Calu3 (cell line): ENCODE results near the gene PSMD1. TPM values are rescaled to one million over a fixed set of nuclear protein-coding genes. Genes with fewer than 3 reads are reported as not detected.

ENCODE experiments used
- BruUV-seq: library from RNA; stranded (reverse); fragments of 400-500 nt; replicated peaks from 2 replicates; lab custom pipeline; 2021; lab: Mats Ljungman, UMichigan
- CTCF ChIA-PET: fragments of 300-600 bp; sonication (Branson Sonifier 250); formaldehyde crosslinking; loops from one replicate; lab custom pipeline; 2022; ENCODE audit warnings: antibody characterized with exemption; lab: Charles Lee
- DNase-seq: peaks from one replicate; pipeline ENCODE4 v3.0.0; 2022
- H3K27ac Mint-ChIP-seq: one replicate; pipeline ENCODE4 v1.8.0; 2022; ENCODE audit warnings: mixed read lengths; ENCODE audit not compliant: unreplicated experiment
- H3K27me3 Mint-ChIP-seq: one replicate; pipeline ENCODE4 v1.8.0; 2022; ENCODE audit warnings: mixed read lengths; ENCODE audit not compliant: unreplicated experiment
- H3K36me3 Mint-ChIP-seq: one replicate; pipeline ENCODE4 v1.8.0; 2022; ENCODE audit warnings: mild to moderate bottlenecking, moderate library complexity, mixed read lengths; ENCODE audit not compliant: insufficient read depth, unreplicated experiment
- H3K4me1 Mint-ChIP-seq: one replicate; pipeline ENCODE4 v1.8.0; 2022; ENCODE audit warnings: mild to moderate bottlenecking, low read depth, mixed read lengths; ENCODE audit not compliant: unreplicated experiment
- H3K4me3 Mint-ChIP-seq: one replicate; pipeline ENCODE4 v1.8.0; 2022; ENCODE audit warnings: mild to moderate bottlenecking, low read depth, moderate library complexity, mixed read lengths; ENCODE audit not compliant: unreplicated experiment
- H3K9me3 Mint-ChIP-seq: one replicate; pipeline ENCODE4 v1.8.0; 2022; ENCODE audit warnings: low read depth, mixed read lengths; ENCODE audit not compliant: unreplicated experiment
- CTCF ChIP-seq: fragments of 200-600 bp; IDR thresholded peaks from one replicate; pipeline ENCODE4 v1.8.0; 2022; ENCODE audit warnings: antibody characterized with exemption; ENCODE audit not compliant: unreplicated experiment
- intact Hi-C: fragments of 100-400 bp; cut with micrococcal nuclease; formaldehyde crosslinking; loops from one replicate; pipeline ENCODE4 v1.10.0; 2022; ENCODE audit not compliant: unreplicated experiment
- total RNA-seq: library from RNA; stranded (reverse); gene quantifications from 2 replicates; pipeline ENCODE4 v1.2.3, GENCODE V29; 2022

PSMD1 gene
- total RNA-seq, 1 experiment from 2014 or later = 135 TPM

GRCh38 chr2:231030725-231031124, 25.9 kb upstream of the PSMD1 start:
- Mint-ChIP-seq H3K4me1 (peaks cover 9% of the 10 kb centered on the region), H3K27me3 (peaks cover 46% of the 10 kb centered on the region), H3K27ac (no peak overlapping the region), H3K4me3 (no peak overlapping the region), H3K36me3 (no peaks in the 10 kb centered on the region), H3K9me3 (no peaks in the 10 kb centered on the region)
- BruUV-seq = no TSS peak
- TF ChIP-seq CTCF = no peak
- DNase-seq = no peak
- CTCF ChIA-PET = interaction anchor here (1.8 kb wide), 1 partner anchor 14 kb away, joined by 5 read pairs; no protein-coding TSS in a partner anchor
- intact Hi-C loops = no loop called here

- Mint-ChIP-seq H3K4me3 (no peak overlapping the region), H3K27me3 (peaks cover 57% of the 10 kb centered on the region), H3K36me3 (no peaks in the 10 kb centered on the region), H3K9me3 (no peaks in the 10 kb centered on the region), H3K4me1 (peaks cover 9% of the 10 kb centered on the region), H3K27ac (no peak overlapping the region)
- no peak for TF ChIP-seq CTCF
- intact Hi-C loops = no loop called here
- CTCF ChIA-PET = interaction anchor here (1.3 kb wide), 1 partner anchor 20 kb away, joined by 4 read pairs; no protein-coding TSS in a partner anchor
- DNase-seq = no peak
- BruUV-seq = no TSS peak
These were observed 24.0 kb upstream of the PSMD1 start for GRCh38 chr2:231032575-231033140.

- no peak overlapping the region for H3K27ac Mint-ChIP-seq
- BruUV-seq = no TSS peak
These were observed 23.2 kb upstream of the PSMD1 start for GRCh38 chr2:231033147-231034132.

More at GRCh38 chr2:231033147-231034132, 23.2 kb upstream of the PSMD1 start:
- CTCF ChIA-PET = interaction anchor here (0.5 to 1.3 kb wide), 2 partner anchors 19 to 20 kb away, joined by 4 read pairs; no protein-coding TSS in a partner anchor
- H3K4me1 Mint-ChIP-seq = peaks cover 9% of the 10 kb centered on the region
- no peaks in the 10 kb centered on the region for H3K9me3 Mint-ChIP-seq
- no peaks in the 10 kb centered on the region for H3K36me3 Mint-ChIP-seq
- intact Hi-C loops = no loop called here
- DNase-seq = no peak
- TF ChIP-seq CTCF = no peak
- no peak overlapping the region for H3K4me3 Mint-ChIP-seq
- peaks cover 62% of the 10 kb centered on the region for H3K27me3 Mint-ChIP-seq
